ENCODE results near the gene INSYN1.

DNA sequence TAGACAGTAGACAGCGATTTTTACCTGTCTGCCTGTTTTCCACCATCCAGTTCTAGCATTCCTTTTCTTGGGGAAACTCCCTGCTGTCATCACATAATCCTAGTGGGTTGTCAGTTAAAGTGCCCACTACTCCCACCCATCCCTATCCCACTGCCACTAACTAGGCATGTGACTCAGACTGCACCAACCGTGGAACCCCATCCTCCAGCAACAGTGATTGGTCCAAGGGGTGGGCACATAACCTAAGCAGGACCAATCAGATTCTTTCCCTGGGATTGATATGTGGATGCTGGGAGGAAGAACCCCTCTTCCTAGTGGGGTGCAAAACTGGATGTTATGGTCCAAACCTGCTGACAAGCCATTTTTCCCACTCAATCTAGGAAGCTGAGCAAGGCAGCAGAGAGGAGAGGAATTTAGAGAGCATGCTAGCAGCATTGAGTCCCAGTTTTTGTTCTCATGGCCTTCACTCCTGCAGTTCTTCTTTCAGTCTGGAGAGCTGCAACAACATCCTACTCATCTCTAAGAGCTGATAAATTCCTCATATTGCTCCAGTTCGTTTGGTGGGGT, 3.9 kb upstream of the INSYN1 start:
- no peak for TF ChIP-seq EP300 (IDR thresholded peaks at IDR 0.05; ENCODE audit: borderline replicate concordance)
- TF ChIP-seq TCF12 (IDR thresholded peaks at IDR 0.05; ENCODE audit: low read depth), result no peak
- TF ChIP-seq, protein P1, sequence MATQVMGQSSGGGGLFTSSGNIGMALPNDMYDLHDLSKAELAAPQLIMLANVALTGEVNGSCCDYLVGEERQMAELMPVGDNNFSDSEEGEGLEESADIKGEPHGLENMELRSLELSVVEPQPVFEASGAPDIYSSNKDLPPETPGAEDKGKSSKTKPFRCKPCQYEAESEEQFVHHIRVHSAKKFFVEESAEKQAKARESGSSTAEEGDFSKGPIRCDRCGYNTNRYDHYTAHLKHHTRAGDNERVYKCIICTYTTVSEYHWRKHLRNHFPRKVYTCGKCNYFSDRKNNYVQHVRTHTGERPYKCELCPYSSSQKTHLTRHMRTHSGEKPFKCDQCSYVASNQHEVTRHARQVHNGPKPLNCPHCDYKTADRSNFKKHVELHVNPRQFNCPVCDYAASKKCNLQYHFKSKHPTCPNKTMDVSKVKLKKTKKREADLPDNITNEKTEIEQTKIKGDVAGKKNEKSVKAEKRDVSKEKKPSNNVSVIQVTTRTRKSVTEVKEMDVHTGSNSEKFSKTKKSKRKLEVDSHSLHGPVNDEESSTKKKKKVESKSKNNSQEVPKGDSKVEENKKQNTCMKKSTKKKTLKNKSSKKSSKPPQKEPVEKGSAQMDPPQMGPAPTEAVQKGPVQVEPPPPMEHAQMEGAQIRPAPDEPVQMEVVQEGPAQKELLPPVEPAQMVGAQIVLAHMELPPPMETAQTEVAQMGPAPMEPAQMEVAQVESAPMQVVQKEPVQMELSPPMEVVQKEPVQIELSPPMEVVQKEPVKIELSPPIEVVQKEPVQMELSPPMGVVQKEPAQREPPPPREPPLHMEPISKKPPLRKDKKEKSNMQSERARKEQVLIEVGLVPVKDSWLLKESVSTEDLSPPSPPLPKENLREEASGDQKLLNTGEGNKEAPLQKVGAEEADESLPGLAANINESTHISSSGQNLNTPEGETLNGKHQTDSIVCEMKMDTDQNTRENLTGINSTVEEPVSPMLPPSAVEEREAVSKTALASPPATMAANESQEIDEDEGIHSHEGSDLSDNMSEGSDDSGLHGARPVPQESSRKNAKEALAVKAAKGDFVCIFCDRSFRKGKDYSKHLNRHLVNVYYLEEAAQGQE (IDR thresholded peaks at IDR 0.05; ENCODE audit: low read depth), result no peak
- no peak for TF ChIP-seq ZBTB7A (IDR thresholded peaks at IDR 0.05; ENCODE audit: low read depth)
- no peak for TF ChIP-seq TAF1 (IDR thresholded peaks at IDR 0.05; ENCODE audit: low read depth)
- TF ChIP-seq RAD21 (IDR thresholded peaks at IDR 0.05; ENCODE audit: low read depth), result no peak
- no peak for TF ChIP-seq CEBPB (IDR thresholded peaks at IDR 0.05)
- TF ChIP-seq EGR1 (IDR thresholded peaks at IDR 0.05), result no peak
